ENCODE data around the gene HSFX1.
"Not testable (repeated sequence)": the region's sequence is repeated elsewhere in the genome, so short reads cannot be mapped to it uniquely, and the experiment has no call there.

The HSFX1 gene

GRCh38 chrX:149773768-149774167 is at the start of gene HSFX1:
TSS of gene HSFX1 (plus strand) at chrX:149774068. CDS start at chrX:149774682, 614 bp downstream.
- not testable (repeated sequence) for DNase-seq (ENCODE audit: low spot score)

- DNase-seq (ENCODE audit: low spot score): not testable (repeated sequence)
Observed at GRCh38 chrX:149727308-149727707, 46.6 kb upstream of the HSFX1 start.

GRCh38 chrX:149742269-149742668 is 31.6 kb upstream of the HSFX1 start:
- not testable (repeated sequence) for DNase-seq (ENCODE audit: low spot score)

GRCh38 chrX:149746390-149747007 is 27.4 kb upstream of the HSFX1 start:
- not testable (repeated sequence) for DNase-seq (ENCODE audit: low spot score)

- DNase-seq (ENCODE audit: low spot score): no peak
Observed at GRCh38 chrX:149757206-149758067, 16.4 kb upstream of the HSFX1 start.

GRCh38 chrX:149758068-149758714 is 15.7 kb upstream of the HSFX1 start:
- no peak for DNase-seq (ENCODE audit: low spot score)

- DNase-seq (ENCODE audit: low spot score): not testable (repeated sequence)
Observed at GRCh38 chrX:149758715-149759078, 15.2 kb upstream of the HSFX1 start.

GRCh38 chrX:149759824-149760223 is 14.0 kb upstream of the HSFX1 start:
- no peak for DNase-seq (ENCODE audit: low spot score)

GRCh38 chrX:149760965-149761364 is 12.9 kb upstream of the HSFX1 start:
- DNase-seq (ENCODE audit: low spot score): no peak

- not testable (repeated sequence) for DNase-seq (ENCODE audit: low spot score)
Observed at GRCh38 chrX:149761858-149762674, 11.8 kb upstream of the HSFX1 start.

- DNase-seq (ENCODE audit: low spot score): no peak
Observed at GRCh38 chrX:149762696-149763614, 10.9 kb upstream of the HSFX1 start.

GRCh38 chrX:149770344-149770743 is 3.5 kb upstream of the HSFX1 start:
- DNase-seq (ENCODE audit: low spot score): not testable (repeated sequence)

- not testable (repeated sequence) for DNase-seq (ENCODE audit: low spot score)
Observed at GRCh38 chrX:149773026-149773425, 842 bp upstream of the HSFX1 start.

GRCh38 chrX:149777999-149778398 is 4.1 kb downstream of the HSFX1 start:
- not testable (repeated sequence) for DNase-seq (ENCODE audit: low spot score)

GRCh38 chrX:149781727-149782126 is 7.9 kb downstream of the HSFX1 start, which contains the start of gene MAGEA9:
TSS of gene MAGEA9 (plus strand) at chrX:149781930. CDS start at chrX:149786211, 4,281 bp downstream.
- not testable (repeated sequence) for DNase-seq (ENCODE audit: low spot score)

- DNase-seq (ENCODE audit: low spot score): not testable (repeated sequence)
Observed at GRCh38 chrX:149795531-149795930, 21.7 kb downstream of the HSFX1 start.

- DNase-seq (ENCODE audit: low spot score): no peak
Observed at GRCh38 chrX:149799095-149799714, 25.3 kb downstream of the HSFX1 start.

GRCh38 chrX:149799938-149800337 is 26.1 kb downstream of the HSFX1 start:
- DNase-seq (ENCODE audit: low spot score): no peak

- no peak for DNase-seq (ENCODE audit: low spot score)
Observed at GRCh38 chrX:149803458-149804062, 29.7 kb downstream of the HSFX1 start.

- DNase-seq (ENCODE audit: low spot score): no peak
Observed at GRCh38 chrX:149804102-149804501, 30.2 kb downstream of the HSFX1 start.
